Erythroblast (primary cell): ENCODE measurements around the gene MUS81.

Source experiments
- GATA1 ChIP-seq: IDR thresholded peaks from 2 replicates; pipeline ENCODE4 v1.6.1; 2011; ENCODE audit warnings: low read depth, mild to moderate bottlenecking, control low read depth, low read length, moderate library complexity
- POLR2A ChIP-seq: IDR thresholded peaks from 2 replicates; pipeline ENCODE4 v1.6.1; 2011; ENCODE audit warnings: mild to moderate bottlenecking, low read length

- TF ChIP-seq POLR2A, result no peak
- TF ChIP-seq GATA1, result no peak
These were observed 4.7 kb downstream of the MUS81 start for GRCh38 chr11:65864706-65865471.
